HCT116 (cell line): ENCODE results near the gene MORF4L2. TPM values are rescaled to one million over a fixed set of nuclear protein-coding genes. Genes with fewer than 3 reads are reported as not detected.

ENCODE experiments used
- ATAC-seq: fragments of 200-7000 bp; cut with Tn5 transposase; 2 replicates; pipeline ENCODE4 v1.9.1; 2020; ENCODE audit warnings: mild to moderate bottlenecking, moderate library complexity
- BruUV-seq: library from RNA; stranded (reverse); fragments of 400-500 nt; replicated peaks from 2 replicates; lab custom pipeline; 2021; lab: Mats Ljungman, UMichigan
- CTCF ChIA-PET: fragments of 300-600 bp; sonication (Branson Sonifier 250); formaldehyde crosslinking; loops from one replicate; lab custom pipeline; 2021; ENCODE audit warnings: antibody characterized with exemption; lab: Charles Lee
- POLR2A ChIA-PET: fragments of 300-600, 350-600 bp; sonication (Branson Sonifier 250); formaldehyde crosslinking; loops from one replicate; lab custom pipeline; 2021; ENCODE audit warnings: antibody characterized with exemption; lab: Charles Lee
- RAD21 ChIA-PET, 2 experiments: fragments of 300-600 bp; sonication (Branson Sonifier 250); formaldehyde crosslinking; loops; one replicate each; lab custom pipeline; 2023; ENCODE audit warnings: low total read pairs in 2 of 2; ENCODE audit not compliant: uncharacterized antibody in 2 of 2, unreplicated experiment in 2 of 2, low non-redundant PET in 1 of 2; lab: Charles Lee
- DNase-seq: peaks from one replicate; pipeline ENCODE4 v3.0.0-alpha.2; 2010; ENCODE audit warnings: low read depth, low spot score
- H2AFZ ChIP-seq: fragments of 200-600 bp; shearing (Covaris generic), sonication (generic); 2 replicates; pipeline ENCODE4 v1.6.1; 2017; ENCODE audit warnings: low read depth, mixed run types, mixed read lengths, antibody characterized with exemption, low read length; ENCODE audit not compliant: poor library complexity, severe bottlenecking
- H3K27ac ChIP-seq: 2 replicates; pipeline ENCODE4 v1.5.1; 2012; ENCODE audit warnings: low read depth, low read length
- H3K27me3 ChIP-seq: fragments of 200-600 bp; sonication (generic); 2 replicates; pipeline ENCODE4 v1.6.1; 2016; ENCODE audit warnings: mixed run types, low read length, mixed read lengths; ENCODE audit not compliant: insufficient read depth
- H3K36me3 ChIP-seq, 2 experiments: fragments of 200-500 bp in 1 of 2; fragments of 200-600 bp in 1 of 2; sonication (Bioruptor generic) in 1 of 2; sonication (generic) in 1 of 2; 2 replicates each; pipeline versions ENCODE4 v1.5.1 to v1.6.1; 2014 to 2016; ENCODE audit warnings: low read length in 2 of 2, inconsistent platforms in 1 of 2, mixed read lengths in 1 of 2, mixed run types in 1 of 2; ENCODE audit not compliant: insufficient read depth in 2 of 2, control insufficient read depth in 1 of 2
- H3K4me1 ChIP-seq, 2 experiments: fragments of 200-600 bp in 1 of 2; sonication (generic) in 1 of 2; 2 replicates each; pipeline versions ENCODE4 v1.5.1 to v1.6.1; 2012 to 2017; ENCODE audit warnings: low read length in 2 of 2, inconsistent platforms in 1 of 2, mild to moderate bottlenecking in 1 of 2, mixed read lengths in 1 of 2, mixed run types in 1 of 2, moderate library complexity in 1 of 2; ENCODE audit not compliant: insufficient read depth in 2 of 2, control insufficient read depth in 1 of 2
- H3K4me2 ChIP-seq: fragments of 200-600 bp; sonication (generic); 2 replicates; pipeline ENCODE4 v1.6.1; 2017; ENCODE audit warnings: mixed run types, low read length, mixed read lengths
- H3K4me3 ChIP-seq, 2 experiments: fragments of 200-600 bp in 1 of 2; sonication (generic) in 1 of 2; replicated peaks in 1 of 2; 2 replicates each; pipeline ENCODE4 v1.5.1; 2011 to 2016; ENCODE audit warnings: low read length in 2 of 2, control low read depth in 1 of 2, low read depth in 1 of 2, mild to moderate bottlenecking in 1 of 2, mixed read lengths in 1 of 2, mixed run types in 1 of 2
- H3K79me2 ChIP-seq: fragments of 200-600 bp; sonication (generic); 2 replicates; pipeline ENCODE4 v1.6.1; 2017; ENCODE audit warnings: mild to moderate bottlenecking, mixed run types, low read length, moderate library complexity, mixed read lengths; ENCODE audit not compliant: insufficient read depth
- H3K9ac ChIP-seq: fragments of 200-600 bp; sonication (generic); 2 replicates; pipeline ENCODE4 v1.6.1; 2016; ENCODE audit warnings: low read length, mixed read lengths
- H3K9me2 ChIP-seq: fragments of 200-600 bp; sonication (generic), shearing (Covaris generic); 2 replicates; pipeline ENCODE4 v1.6.1; 2017; ENCODE audit warnings: mixed run types, mild to moderate bottlenecking, moderate library complexity; ENCODE audit not compliant: insufficient read depth
- H3K9me3 ChIP-seq, 2 experiments: fragments of 200-500 bp in 1 of 2; fragments of 200-600 bp in 1 of 2; sonication (Bioruptor generic) in 1 of 2; sonication (generic) in 1 of 2; 2 replicates each; pipeline ENCODE4 v1.6.1; 2014 to 2017; ENCODE audit warnings: low read length in 2 of 2, mixed read lengths in 2 of 2, inconsistent platforms in 1 of 2, low read depth in 1 of 2, mild to moderate bottlenecking in 1 of 2, mixed run types in 1 of 2, moderate library complexity in 1 of 2; ENCODE audit not compliant: control insufficient read depth in 1 of 2, insufficient read depth in 1 of 2
- H4K20me1 ChIP-seq: fragments of 200-600 bp; sonication (generic), shearing (Covaris generic); 2 replicates; pipeline ENCODE4 v1.6.1; 2017; ENCODE audit warnings: mixed run types, mild to moderate bottlenecking, moderate library complexity; ENCODE audit not compliant: insufficient read depth
- ATF3 ChIP-seq: IDR thresholded peaks from 2 replicates; pipeline ENCODE4 v1.6.1; 2012
- CEBPB ChIP-seq: IDR thresholded peaks from 2 replicates; pipeline ENCODE4 v1.6.1; 2012; ENCODE audit warnings: low read depth
- JUND ChIP-seq: IDR thresholded peaks from 2 replicates; pipeline ENCODE4 v1.6.1; 2012
- MAX ChIP-seq: IDR thresholded peaks from 2 replicates; pipeline ENCODE4 v1.6.1; 2012
- POLR2AphosphoS5 ChIP-seq: IDR thresholded peaks from 2 replicates; pipeline ENCODE4 v1.6.1; 2011; ENCODE audit warnings: mild to moderate bottlenecking, low read depth, low read length, moderate library complexity
- RAD21 ChIP-seq: IDR thresholded peaks from 2 replicates; pipeline ENCODE4 v1.6.1; 2012; ENCODE audit warnings: low read depth, mild to moderate bottlenecking
- TCF7L2 ChIP-seq: IDR thresholded peaks from 2 replicates; pipeline ENCODE4 v1.7.0; 2011; ENCODE audit warnings: borderline replicate concordance, inconsistent platforms; ENCODE audit not compliant: insufficient read depth, insufficient read length; ENCODE audit errors: extremely low read depth
- ZBTB33 ChIP-seq: IDR thresholded peaks from 2 replicates; pipeline ENCODE4 v1.6.1; 2011; ENCODE audit warnings: mild to moderate bottlenecking, low read length, moderate library complexity; ENCODE audit not compliant: insufficient replicate concordance; ENCODE audit errors: extremely low read depth
- intact Hi-C: fragments of 100-400 bp; cut with micrococcal nuclease; formaldehyde crosslinking; loops from 2 replicates; pipeline ENCODE4 v1.10.0; 2022
- total RNA-seq: library from RNA; stranded (reverse); gene quantifications from one replicate; pipeline ENCODE4 v1.2.1, GENCODE V29; 2021; ENCODE audit not compliant: unreplicated experiment

MORF4L2 gene
- total RNA-seq, 1 experiment from 2014 or later = 308 TPM

- no peak for TF ChIP-seq POLR2AphosphoS5
These were observed 11.2 kb upstream of the MORF4L2 start (continued) for GRCh38 chrX:103697687-103698086.

- H3K9me3 ChIP-seq = no peaks in the 10 kb centered on the region
- no peak for DNase-seq
- H3K27me3 ChIP-seq = no peaks in the 10 kb centered on the region
- H3K9me2 ChIP-seq = no peaks in the 10 kb centered on the region
- no peaks in the 10 kb centered on the region for H3K36me3 ChIP-seq
- H3K4me1 ChIP-seq = peaks cover 2 to 12% of the 10 kb centered on the region in 2 experiments; a peak in 2 of 4 replicates
- no peak overlapping the region for H3K4me3 ChIP-seq
- POLR2A ChIA-PET = no interaction called here
- H3K9ac ChIP-seq = no peak overlapping the region
- no peak overlapping the region for H3K4me2 ChIP-seq
- H3K27ac ChIP-seq = no peak overlapping the region
- TF ChIP-seq JUND (no peak), CEBPB (no peak), MAX (no peak), TCF7L2 (no peak), ZBTB33 (no peak), RAD21 (no peak), ATF3 (no peak)
- ATAC-seq = no peak
- intact Hi-C loops = no loop called here
- no TSS peak for BruUV-seq
- peaks cover 5% of the 10 kb centered on the region for H3K79me2 ChIP-seq
- RAD21 ChIA-PET = no interaction called here
- CTCF ChIA-PET = no interaction called here
- no peak overlapping the region for H2AFZ ChIP-seq
- no peaks in the 10 kb centered on the region for H4K20me1 ChIP-seq
These were observed 4.6 kb upstream of the MORF4L2 start for GRCh38 chrX:103691059-103691458.
